ENCODE measurements around the gene C4A. TPM values are rescaled to one million over a fixed set of nuclear protein-coding genes. Genes with fewer than 3 reads are reported as not detected.
A peak's percentile ranks its signal among the peaks of the same experiment; 100 is the strongest.
"Not testable (repeated sequence)": the region's sequence is repeated elsewhere in the genome, so short reads cannot be mapped to it uniquely, and the experiment has no call there.

C4A gene
- total RNA-seq, 1 donor from 2014 or later = 3.5 TPM

GRCh38 chr6:32022100-32022499 lies 40.2 kb downstream of the C4A start:
- not testable (repeated sequence) for DNase-seq (ENCODE audit: low read depth)

DNA sequence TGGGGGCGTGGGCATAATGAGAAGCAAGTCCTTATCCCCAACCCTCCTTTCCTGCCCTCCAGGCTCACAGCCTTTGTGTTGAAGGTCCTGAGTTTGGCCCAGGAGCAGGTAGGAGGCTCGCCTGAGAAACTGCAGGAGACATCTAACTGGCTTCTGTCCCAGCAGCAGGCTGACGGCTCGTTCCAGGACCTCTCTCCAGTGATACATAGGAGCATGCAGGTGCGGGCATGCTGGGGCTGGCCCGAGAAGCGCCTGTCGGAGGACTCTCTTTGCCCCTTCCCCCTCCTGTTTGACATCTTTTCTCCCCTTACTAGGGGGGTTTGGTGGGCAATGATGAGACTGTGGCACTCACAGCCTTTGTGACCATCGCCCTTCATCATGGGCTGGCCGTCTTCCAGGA lies 46.8 kb downstream of the C4A start:
- DNase-seq (ENCODE audit: low read depth) = not testable (repeated sequence)

DNA sequence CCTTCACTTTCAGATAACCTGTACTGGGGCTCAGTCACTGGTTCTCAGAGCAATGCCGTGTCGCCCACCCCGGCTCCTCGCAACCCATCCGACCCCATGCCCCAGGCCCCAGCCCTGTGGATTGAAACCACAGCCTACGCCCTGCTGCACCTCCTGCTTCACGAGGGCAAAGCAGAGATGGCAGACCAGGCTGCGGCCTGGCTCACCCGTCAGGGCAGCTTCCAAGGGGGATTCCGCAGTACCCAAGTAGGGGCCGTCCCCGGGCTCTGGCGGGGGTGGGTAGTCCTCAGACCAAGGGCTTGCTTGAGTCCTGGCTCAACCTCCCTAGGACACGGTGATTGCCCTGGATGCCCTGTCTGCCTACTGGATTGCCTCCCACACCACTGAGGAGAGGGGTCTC lies 47.7 kb downstream of the C4A start:
- not testable (repeated sequence) for DNase-seq (ENCODE audit: low read depth)

- not testable (repeated sequence) for DNase-seq (ENCODE audit: low read depth)
These were observed 53.6 kb downstream of the C4A start for GRCh38 chr6:32035283-32036013.

DNA sequence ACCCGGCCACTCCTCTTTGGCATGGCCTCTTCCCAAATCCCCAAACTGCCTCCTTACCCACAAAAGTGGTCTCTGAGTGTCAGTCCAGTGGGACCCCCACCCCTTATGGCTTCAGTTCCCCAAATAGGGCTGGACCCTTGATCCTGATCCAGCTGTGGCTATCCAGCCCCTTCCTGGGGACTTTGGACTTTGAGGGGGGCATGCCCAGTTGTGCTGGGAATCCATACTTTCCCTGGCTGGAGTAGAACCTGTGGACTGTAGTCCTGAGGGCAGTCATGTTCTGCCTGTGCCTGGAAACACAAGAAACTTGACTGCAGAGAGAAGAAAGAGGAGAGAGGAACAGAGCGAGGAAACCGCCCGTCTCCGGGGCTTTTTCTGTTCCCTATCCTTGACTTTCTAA lies 55.3 kb downstream of the C4A start:
- not testable (repeated sequence) for DNase-seq (ENCODE audit: low read depth)

- not testable (repeated sequence) for DNase-seq (ENCODE audit: low read depth)
These were observed 56.0 kb downstream of the C4A start, which contains the start of gene CYP21A2 for GRCh38 chr6:32037598-32038524. TSS of gene CYP21A2 (plus strand) at chr6:32038415. CDS start at chr6:32038423, 8 bp downstream.

GRCh38 chr6:32038878-32039277 lies 57.0 kb downstream of the C4A start:
- DNase-seq (ENCODE audit: low read depth) = not testable (repeated sequence)

DNA sequence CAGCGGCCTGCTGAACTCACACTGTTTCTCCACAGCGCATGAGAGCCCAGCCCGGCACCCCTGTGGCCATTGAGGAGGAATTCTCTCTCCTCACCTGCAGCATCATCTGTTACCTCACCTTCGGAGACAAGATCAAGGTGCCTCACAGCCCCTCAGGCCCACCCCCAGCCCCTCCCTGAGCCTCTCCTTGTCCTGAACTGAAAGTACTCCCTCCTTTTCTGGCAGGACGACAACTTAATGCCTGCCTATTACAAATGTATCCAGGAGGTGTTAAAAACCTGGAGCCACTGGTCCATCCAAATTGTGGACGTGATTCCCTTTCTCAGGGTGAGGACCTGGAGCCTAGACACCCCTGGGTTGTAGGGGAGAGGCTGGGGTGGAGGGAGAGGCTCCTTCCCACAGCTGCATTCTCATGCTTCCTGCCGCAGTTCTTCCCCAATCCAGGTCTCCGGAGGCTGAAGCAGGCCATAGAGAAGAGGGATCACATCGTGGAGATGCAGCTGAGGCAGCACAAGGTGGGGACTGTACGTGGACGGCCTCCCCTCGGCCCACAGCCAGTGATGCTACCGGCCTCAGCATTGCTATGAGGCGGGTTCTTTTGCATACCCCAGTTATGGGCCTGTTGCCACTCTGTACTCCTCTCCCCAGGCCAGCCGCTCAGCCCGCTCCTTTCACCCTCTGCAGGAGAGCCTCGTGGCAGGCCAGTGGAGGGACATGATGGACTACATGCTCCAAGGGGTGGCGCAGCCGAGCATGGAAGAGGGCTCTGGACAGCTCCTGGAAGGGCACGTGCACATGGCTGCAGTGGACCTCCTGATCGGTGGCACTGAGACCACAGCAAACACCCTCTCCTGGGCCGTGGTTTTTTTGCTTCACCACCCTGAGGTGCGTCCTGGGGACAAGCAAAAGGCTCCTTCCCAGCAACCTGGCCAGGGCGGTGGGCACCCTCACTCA lies 57.7 kb downstream of the C4A start:
- not testable (repeated sequence) for DNase-seq (ENCODE audit: low read depth)

DNA sequence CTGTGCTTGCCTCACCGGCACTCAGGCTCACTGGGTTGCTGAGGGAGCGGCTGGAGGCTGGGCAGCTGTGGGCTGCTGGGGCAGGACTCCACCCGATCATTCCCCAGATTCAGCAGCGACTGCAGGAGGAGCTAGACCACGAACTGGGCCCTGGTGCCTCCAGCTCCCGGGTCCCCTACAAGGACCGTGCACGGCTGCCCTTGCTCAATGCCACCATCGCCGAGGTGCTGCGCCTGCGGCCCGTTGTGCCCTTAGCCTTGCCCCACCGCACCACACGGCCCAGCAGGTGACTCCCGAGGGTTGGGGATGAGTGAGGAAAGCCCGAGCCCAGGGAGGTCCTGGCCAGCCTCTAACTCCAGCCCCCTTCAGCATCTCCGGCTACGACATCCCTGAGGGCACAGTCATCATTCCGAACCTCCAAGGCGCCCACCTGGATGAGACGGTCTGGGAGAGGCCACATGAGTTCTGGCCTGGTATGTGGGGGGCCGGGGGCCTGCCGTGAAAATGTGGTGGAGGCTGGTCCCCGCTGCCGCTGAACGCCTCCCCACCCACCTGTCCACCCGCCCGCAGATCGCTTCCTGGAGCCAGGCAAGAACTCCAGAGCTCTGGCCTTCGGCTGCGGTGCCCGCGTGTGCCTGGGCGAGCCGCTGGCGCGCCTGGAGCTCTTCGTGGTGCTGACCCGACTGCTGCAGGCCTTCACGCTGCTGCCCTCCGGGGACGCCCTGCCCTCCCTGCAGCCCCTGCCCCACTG lies 58.6 kb downstream of the C4A start:
- DNase-seq (ENCODE audit: low read depth) = not testable (repeated sequence)

DNA sequence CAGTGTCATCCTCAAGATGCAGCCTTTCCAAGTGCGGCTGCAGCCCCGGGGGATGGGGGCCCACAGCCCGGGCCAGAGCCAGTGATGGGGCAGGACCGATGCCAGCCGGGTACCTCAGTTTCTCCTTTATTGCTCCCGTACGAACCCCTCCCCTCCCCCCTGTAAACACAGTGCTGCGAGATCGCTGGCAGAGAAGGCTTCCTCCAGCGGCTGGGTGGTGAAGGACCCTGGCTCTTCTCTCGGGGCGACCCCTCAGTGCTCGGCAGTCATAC lies 59.1 kb downstream of the C4A start:
- DNase-seq (ENCODE audit: low read depth) = not testable (repeated sequence)

DNA sequence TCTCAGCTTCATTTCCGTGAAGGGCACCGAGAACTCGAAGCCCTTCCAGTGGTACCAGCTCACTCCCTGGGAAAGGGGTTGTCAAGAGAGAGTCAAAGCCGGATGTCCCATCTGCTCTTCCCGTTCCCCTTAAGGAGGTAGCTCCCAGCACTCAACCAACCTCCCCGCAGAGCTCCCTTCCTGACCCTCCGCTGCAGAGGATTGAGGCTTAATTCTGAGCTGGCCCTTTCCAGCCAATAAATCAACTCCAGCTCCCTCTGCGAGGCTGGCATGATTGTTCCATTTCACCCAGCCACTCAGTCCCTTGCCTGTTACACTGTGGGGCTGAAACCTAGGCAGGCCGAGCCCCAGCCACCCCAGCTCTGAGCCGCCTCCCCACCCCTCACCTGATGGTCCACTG lies 59.5 kb downstream of the C4A start:
- DNase-seq (ENCODE audit: low read depth) = not testable (repeated sequence)

DNA sequence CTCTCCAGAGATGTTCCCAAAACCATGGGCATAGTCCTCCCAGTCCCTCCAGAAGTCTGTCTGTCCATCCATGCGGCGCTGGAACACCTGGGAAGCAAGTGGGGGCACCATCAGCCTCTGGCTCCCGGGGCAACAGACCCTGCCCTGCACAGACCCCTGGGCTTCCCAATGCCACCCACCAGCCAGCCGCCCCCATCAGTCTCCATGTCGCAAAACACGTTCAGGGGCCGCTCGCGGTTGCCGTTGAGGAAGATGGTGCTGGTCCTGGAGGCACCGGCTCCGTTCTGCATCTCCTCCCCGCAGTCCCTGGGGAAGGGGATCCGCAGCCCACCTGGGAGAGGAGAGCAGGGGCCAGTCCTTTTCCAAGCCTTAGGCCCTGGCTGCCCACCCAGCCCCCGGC lies 60.4 kb downstream of the C4A start:
- DNase-seq (ENCODE audit: low read depth) = not testable (repeated sequence)

DNA sequence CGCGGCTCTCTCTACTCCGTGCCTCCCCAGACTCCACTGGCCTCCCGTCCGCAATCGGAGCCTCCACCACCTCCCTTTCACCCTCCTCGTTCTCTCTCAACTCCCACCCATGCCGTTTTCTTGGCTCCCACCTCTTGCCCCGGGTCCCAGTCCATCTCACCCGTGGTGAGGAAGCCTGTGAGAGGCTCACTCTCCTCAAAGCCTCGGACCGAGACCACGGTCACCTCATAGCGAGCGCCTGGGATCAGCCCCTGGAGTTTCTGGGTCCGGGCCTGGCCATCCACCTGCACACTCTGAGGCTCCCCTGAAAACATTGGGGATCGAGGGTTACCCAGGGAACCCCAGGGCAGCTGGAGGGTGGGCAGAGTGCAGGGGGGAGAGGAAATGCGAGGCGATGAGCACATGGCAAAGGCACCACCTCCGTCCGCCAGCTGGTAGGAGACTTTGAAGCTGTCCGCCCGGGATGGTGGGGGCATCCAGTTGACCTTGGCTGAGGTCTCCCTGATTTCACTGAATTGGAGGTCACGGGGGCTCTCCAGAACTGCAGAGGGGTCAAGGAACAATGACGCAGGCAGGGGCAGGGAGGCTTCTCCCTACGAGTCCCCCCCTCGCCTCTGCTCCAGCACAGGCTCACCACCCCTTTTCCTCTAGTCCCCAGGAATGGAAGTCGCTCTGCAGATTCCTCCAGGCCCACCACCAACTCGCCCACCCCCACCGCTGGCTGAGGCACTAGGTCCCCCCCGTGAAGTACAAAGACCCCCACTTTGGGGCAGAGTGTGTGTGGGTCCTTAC lies 61.9 kb downstream of the C4A start:
- not testable (repeated sequence) for DNase-seq (ENCODE audit: low read depth)

DNA sequence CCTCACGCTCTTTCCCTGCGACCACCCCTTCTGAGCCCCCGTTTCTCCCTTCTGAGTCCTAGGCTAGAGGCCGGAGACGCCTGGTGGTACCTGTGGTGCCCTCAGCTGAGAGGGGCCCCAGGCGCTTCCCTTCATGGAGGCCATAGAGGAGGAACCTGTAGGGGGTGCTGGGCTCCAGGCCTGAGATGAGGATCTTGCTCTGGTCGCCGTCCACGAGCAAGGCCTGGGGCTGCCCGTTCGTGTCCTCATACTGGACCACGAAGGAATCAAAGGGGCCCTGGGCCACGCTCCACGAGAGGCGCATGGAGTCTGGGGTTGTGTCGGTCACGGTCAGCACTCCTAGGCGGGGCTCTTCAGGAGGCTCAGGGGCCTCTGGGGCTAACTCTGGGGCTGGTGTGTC lies 63.1 kb downstream of the C4A start:
- not testable (repeated sequence) for DNase-seq (ENCODE audit: low read depth)

DNA sequence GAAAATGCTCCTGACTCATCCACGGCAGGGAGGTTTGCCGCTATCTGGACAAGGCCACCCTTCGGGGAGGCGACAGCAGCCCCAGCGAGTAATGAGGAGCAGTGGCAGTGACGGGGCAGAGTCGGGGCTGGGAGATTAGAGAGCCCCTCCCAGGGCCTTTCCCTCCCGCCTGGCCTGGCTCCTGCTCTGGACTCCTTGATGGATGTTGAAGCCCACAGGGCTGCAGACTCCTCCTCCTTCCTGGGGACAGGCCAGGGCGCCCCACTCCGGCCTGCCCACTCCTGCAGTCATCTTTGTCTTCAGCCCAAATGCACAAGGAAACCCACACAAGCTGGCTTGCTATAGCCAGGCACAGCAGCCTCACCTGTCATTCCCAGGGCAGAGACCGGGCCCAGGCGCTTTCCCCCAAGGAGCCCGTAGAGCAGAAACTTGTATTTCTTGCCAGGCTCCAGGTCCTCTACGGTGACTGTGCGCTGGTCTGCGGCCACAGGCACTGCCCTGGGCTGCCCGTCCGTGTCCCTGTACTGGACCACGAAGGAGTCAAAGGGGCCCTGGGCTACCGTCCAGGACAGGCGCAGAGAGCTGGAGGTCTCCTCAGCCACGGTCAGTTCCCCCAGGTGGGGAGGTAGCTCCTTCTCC lies 64.1 kb downstream of the C4A start:
- DNase-seq (ENCODE audit: low read depth) = no peak

- peak; percentile 23 for DNase-seq (ENCODE audit: low read depth)
These were observed 64.7 kb downstream of the C4A start for GRCh38 chr6:32046450-32047083.

- no peak for DNase-seq (ENCODE audit: low read depth)
These were observed 65.2 kb downstream of the C4A start for GRCh38 chr6:32047084-32047478.

GRCh38 chr6:32047539-32047854 lies 65.6 kb downstream of the C4A start:
- no peak for DNase-seq (ENCODE audit: low read depth)

Data from myocyte (in vitro differentiated cells).